T-cell (primary cell): ENCODE measurements around the gene B9D1. TPM values are rescaled to one million over a fixed set of nuclear protein-coding genes. Genes with fewer than 3 reads are reported as not detected.

Experiments
- ATAC-seq, 4 experiments: fragments of 200-7000 bp in 3 of 4; fragments of 150-1000 bp in 1 of 4; cut with Tn5 transposase; replicated peaks in 1 of 4; 1 replicate in 3 of 4; 2 replicates in 1 of 4; pipeline ENCODE4 v1.10.0; 2021; ENCODE audit warnings: moderate library complexity in 3 of 4, mild to moderate bottlenecking in 2 of 4, moderate number of reproducible peaks in 1 of 4
- CTCF ChIA-PET, 2 donors: fragments of 300-600 bp; sonication (Branson Sonifier 250); formaldehyde crosslinking; loops; one replicate each; lab custom pipeline; 2022; ENCODE audit warnings: antibody characterized with exemption in 2 of 2; lab: Charles Lee
- POLR2A ChIA-PET, 2 donors: fragments of 300-600 bp; sonication (Branson Sonifier 250); formaldehyde crosslinking; loops; one replicate each; lab custom pipeline; 2022; ENCODE audit warnings: antibody characterized with exemption in 2 of 2; lab: Charles Lee
- DNase-seq, 35 experiments: peaks; one replicate each; pipeline versions ENCODE4 v3.0.0 to v3.0.0-alpha.2; 2013 to 2023
- H3K27ac ChIP-seq: one replicate; pipeline ENCODE4 v1.5.1; 2013; ENCODE audit warnings: low read length
- H3K27me3 ChIP-seq, 2 experiments: replicated peaks in 1 of 2; 1 replicate in 1 of 2; 2 replicates in 1 of 2; pipeline versions ENCODE4 v1.6.1 to v1.7.0; 2013; ENCODE audit warnings: low read length in 1 of 2, mixed read lengths in 1 of 2; ENCODE audit not compliant: control insufficient read depth in 2 of 2, insufficient read depth in 2 of 2; ENCODE audit errors: extremely low read depth in 1 of 2
- H3K36me3 ChIP-seq, 2 donors: 1 replicate in 1 of 2; 2 replicates in 1 of 2; pipeline versions ENCODE4 v1.6.1 to v1.7.0; 2013; ENCODE audit warnings: low read length in 1 of 2; ENCODE audit not compliant: control insufficient read depth in 2 of 2, insufficient read depth in 1 of 2; ENCODE audit errors: extremely low read depth in 1 of 2
- H3K4me1 ChIP-seq, 2 experiments: 1 replicate in 1 of 2; 2 replicates in 1 of 2; pipeline versions ENCODE4 v1.6.1 to v1.7.0; 2013; ENCODE audit warnings: low read length in 2 of 2, mixed read lengths in 1 of 2; ENCODE audit not compliant: insufficient read depth in 2 of 2, control insufficient read depth in 1 of 2; ENCODE audit errors: extremely low read depth in 1 of 2
- H3K4me3 ChIP-seq, 2 donors: 1 replicate in 1 of 2; 2 replicates in 1 of 2; pipeline versions ENCODE4 v1.5.1 to v1.7.0; 2013; ENCODE audit warnings: mild to moderate bottlenecking in 2 of 2, low read length in 1 of 2, moderate library complexity in 1 of 2; ENCODE audit not compliant: control insufficient read depth in 1 of 2; ENCODE audit errors: extremely low read depth in 1 of 2
- H3K9me3 ChIP-seq: 2 replicates; pipeline ENCODE4 v1.7.0; 2013
- H3K27ac Mint-ChIP-seq, 2 donors: one replicate each; pipeline ENCODE4 v1.8.0; 2020 to 2021; ENCODE audit warnings: mild to moderate bottlenecking in 2 of 2, mixed read lengths in 2 of 2
- H3K27me3 Mint-ChIP-seq, 2 donors: one replicate each; pipeline ENCODE4 v1.8.0; 2021 to 2022; ENCODE audit warnings: mixed read lengths in 2 of 2
- H3K36me3 Mint-ChIP-seq: one replicate; pipeline ENCODE4 v1.8.0; 2021; ENCODE audit warnings: mixed read lengths
- H3K4me1 Mint-ChIP-seq, 3 donors: one replicate each; pipeline ENCODE4 v1.8.0; 2020 to 2022; ENCODE audit warnings: mixed read lengths in 3 of 3, mild to moderate bottlenecking in 1 of 3
- H3K4me3 Mint-ChIP-seq, 3 donors: one replicate each; pipeline ENCODE4 v1.8.0; 2020 to 2022; ENCODE audit warnings: mild to moderate bottlenecking in 3 of 3, mixed read lengths in 3 of 3, moderate library complexity in 3 of 3
- H3K9me3 Mint-ChIP-seq, 3 donors: one replicate each; pipeline ENCODE4 v1.8.0; 2020 to 2022; ENCODE audit warnings: mixed read lengths in 3 of 3
- WGBS: methylation state at CpG from one replicate; pipeline ENCODE4 v1.1.5; 2013; ENCODE audit warnings: missing lambda C conversion rate; ENCODE audit not compliant: insufficient coverage; 5-methylcytosine and 5-hydroxymethylcytosine counted together
- total RNA-seq, 35 experiments: library from RNA in 6 of 35; stranded (reverse) in 6 of 35; fragments of 120-200 nt in 1 of 35; gene quantifications; one replicate each; pipeline versions ENCODE4 v1.2.1 to v1.2.4 and lab custom pipeline; 2013 to 2026

B9D1 gene
- total RNA-seq, 5 donors from 2014 or later (not counting 1 experiment from before 2014, with no cell fraction given): 1.2 to 2.5 (median 2.1) TPM

DNA sequence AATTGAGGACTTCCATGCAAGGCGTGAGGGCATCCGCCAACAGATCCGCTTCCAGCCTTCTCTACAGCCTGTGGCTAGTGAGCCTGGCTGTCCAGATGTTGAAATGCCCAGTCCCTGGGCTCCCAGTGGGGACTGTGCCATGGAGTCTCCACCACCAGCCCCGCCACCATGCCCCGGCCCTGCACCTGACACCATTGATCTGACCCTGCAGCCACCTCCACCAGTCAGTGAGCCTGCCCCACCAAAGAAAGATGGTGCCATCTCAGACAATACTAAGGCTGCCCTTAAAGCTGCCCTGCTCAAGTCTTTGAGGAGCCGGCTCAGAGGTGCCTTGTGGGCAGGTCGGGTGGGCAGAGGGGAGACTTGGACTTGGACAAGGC lies 18.8 kb upstream of the B9D1 start:
- H3K36me3 ChIP-seq: peaks cover 0 to 33% of the 10 kb centered on the region in 2 donors
- WGBS: 98% methylated on average over 5 of the region's 7 CpGs
- Mint-ChIP-seq H3K4me3 (no peak overlapping the region), H3K36me3 (peaks cover 33% of the 10 kb centered on the region), H3K27me3 (no peaks in the 10 kb centered on the region), H3K4me1 (peaks cover 16 to 19% (median 18%) of the 10 kb centered on the region in 3 donors), H3K27ac (no peak overlapping the region), H3K9me3 (no peaks in the 10 kb centered on the region)
- ChIA-PET CTCF (no interaction called here), POLR2A (no interaction called here)
- ATAC-seq: no peak
- H3K27ac ChIP-seq: no peak overlapping the region
- no peaks in the 10 kb centered on the region for H3K9me3 ChIP-seq
- DNase-seq: no peak
- H3K4me3 ChIP-seq: no peak overlapping the region
- H3K4me1 ChIP-seq: peaks cover 8 to 16% of the 10 kb centered on the region in 2 experiments
- H3K27me3 ChIP-seq: peaks cover 0 to under 1% of the 10 kb centered on the region in 2 experiments

- H3K36me3 ChIP-seq: peaks cover 0 to 33% of the 10 kb centered on the region in 2 donors
- H3K27me3 Mint-ChIP-seq: no peaks in the 10 kb centered on the region
- DNase-seq (no peak), ATAC-seq (no peak)
- POLR2A ChIA-PET: no interaction called here
- H3K4me1 ChIP-seq: peaks cover 8 to 19% of the 10 kb centered on the region in 2 experiments
- H3K4me3 Mint-ChIP-seq: no peak overlapping the region
- H3K9me3 ChIP-seq: no peaks in the 10 kb centered on the region
- WGBS: 94% methylated on average over 26 of the region's 29 CpGs
- H3K4me1 Mint-ChIP-seq: peaks cover 16 to 24% (median 19%) of the 10 kb centered on the region in 3 donors
- H3K4me3 ChIP-seq: no peak overlapping the region
- no peaks in the 10 kb centered on the region for H3K9me3 Mint-ChIP-seq
- CTCF ChIA-PET: interaction anchor here in 1 of 2 donors (0.8 to 1.0 kb wide), 2 partner anchors 15 to 18 kb away, joined by 3 read pairs; partner anchors contain the start of gene B9D1
- no peak overlapping the region for H3K27ac ChIP-seq
- no peak overlapping the region for H3K27ac Mint-ChIP-seq
- no peaks in the 10 kb centered on the region for H3K27me3 ChIP-seq
- peaks cover 33% of the 10 kb centered on the region for H3K36me3 Mint-ChIP-seq
These were observed 18.2 kb upstream of the B9D1 start for GRCh38 chr17:19380481-19381301.

GRCh38 chr17:19379361-19380065 lies 17.0 kb upstream of the B9D1 start:
- H3K36me3 Mint-ChIP-seq: peaks cover 31% of the 10 kb centered on the region
- ChIA-PET CTCF (interaction anchor here in 1 of 2 donors (1.0 kb wide), 1 partner anchor 14 kb away, joined by 3 read pairs; no protein-coding TSS in a partner anchor), POLR2A (no interaction called here)
- H3K9me3 Mint-ChIP-seq: no peaks in the 10 kb centered on the region
- Histone ChIP-seq H3K9me3 (no peaks in the 10 kb centered on the region), H3K4me1 (peaks cover 8 to 19% of the 10 kb centered on the region in 2 experiments), H3K27ac (no peak overlapping the region), H3K27me3 (no peaks in the 10 kb centered on the region), H3K4me3 (no peak overlapping the region), H3K36me3 (peaks cover 0 to 33% of the 10 kb centered on the region in 2 donors)
- peak in 1 of 35 experiments; percentile 17 for DNase-seq
- 93% methylated on average over 8 of the region's 13 CpGs for WGBS
- H3K27ac Mint-ChIP-seq: peak overlapping the region; percentile 63 to 73
- ATAC-seq: no peak
- peak overlapping the region; percentile 97 to 100 (median 100) for H3K4me3 Mint-ChIP-seq
- no peaks in the 10 kb centered on the region for H3K27me3 Mint-ChIP-seq
- H3K4me1 Mint-ChIP-seq: peaks cover 14 to 26% (median 18%) of the 10 kb centered on the region in 3 donors

- ChIA-PET CTCF (interaction anchor here (0.6 to 1.9 kb wide), 9 partner anchors 14 to 1736 kb away, joined by 3 to 64 read pairs (median 4); partner anchors contain the start of genes B9D1 (in 2 of the 2) and ALDH3A2 (in 1 of the 2)), POLR2A (no interaction called here)
- Mint-ChIP-seq H3K9me3 (no peaks in the 10 kb centered on the region), H3K36me3 (peaks cover 23% of the 10 kb centered on the region), H3K4me1 (peaks cover 9 to 29% (median 13%) of the 10 kb centered on the region in 3 donors), H3K4me3 (peak within 1 kb of the TSS; percentile 97 to 100 (median 100)), H3K27me3 (no peaks in the 10 kb centered on the region), H3K27ac (peak within 1 kb of the TSS; percentile 98 to 99)
- Histone ChIP-seq H3K27me3 (no peaks in the 10 kb centered on the region), H3K27ac (peak within 1 kb of the TSS; percentile 77), H3K4me3 (peak within 1 kb of the TSS; percentile 86 to 98), H3K36me3 (peaks cover 0 to 26% of the 10 kb centered on the region in 2 donors), H3K4me1 (peaks cover 8 to 19% of the 10 kb centered on the region in 2 experiments), H3K9me3 (no peaks in the 10 kb centered on the region)
- ATAC-seq (peak; percentile 5 to 13 (median 9)), DNase-seq (no peak)
- WGBS: 35% methylated on average over 69 of the region's 69 CpGs
These were observed 16.2 kb upstream of the B9D1 start, which contains the start of gene MAPK7 for GRCh38 chr17:19378416-19379360. MAPK7 (plus strand) TSS chr17:19378498; CDS start chr17:19378901, 403 bp downstream.

- peak overlapping the region; percentile 98 to 99 for H3K27ac Mint-ChIP-seq
- 0% methylated on average over 67 of the region's 67 CpGs for WGBS
- ChIA-PET POLR2A (interaction anchor here (0.5 to 1.1 kb wide), 5 partner anchors 12 to 1899 kb away, joined by 3 to 6 read pairs (median 3); partner anchors contain the start of genes B9D1 (in 1 of the 2), DRC3 (in 1 of the 2) and TOM1L2 (in 1 of the 2)), CTCF (interaction anchor here (0.6 to 1.9 kb wide), 11 partner anchors 11 to 1735 kb away, joined by 3 to 64 read pairs (median 4); partner anchors contain the start of genes B9D1 (in 2 of the 2) and ALDH3A2 (in 1 of the 2))
- Histone ChIP-seq H3K9me3 (no peaks in the 10 kb centered on the region), H3K36me3 (peaks cover 0 to 20% of the 10 kb centered on the region in 2 donors), H3K27ac (peak overlapping the region; percentile 77), H3K4me3 (peak overlapping the region; percentile 86 to 98), H3K27me3 (no peaks in the 10 kb centered on the region), H3K4me1 (peaks cover 8 to 21% of the 10 kb centered on the region in 2 experiments)
- peaks cover 19% of the 10 kb centered on the region for H3K36me3 Mint-ChIP-seq
- peaks cover 9 to 29% (median 13%) of the 10 kb centered on the region in 3 donors for H3K4me1 Mint-ChIP-seq
- DNase-seq (peak; percentile 84 to 96 (median 90)), ATAC-seq (peak; percentile 86 to 91 (median 89))
- H3K4me3 Mint-ChIP-seq: peak overlapping the region; percentile 97 to 100 (median 100)
- no peaks in the 10 kb centered on the region for H3K27me3 Mint-ChIP-seq
- H3K9me3 Mint-ChIP-seq: no peaks in the 10 kb centered on the region
These were observed 15.3 kb upstream of the B9D1 start for GRCh38 chr17:19377602-19378415.
